Thyroid gland (tissue), 4 donors: ENCODE data around the gene C16orf82.

Experiments used
- POLR2A ChIP-seq, 2 donors: fragments of 450-650 bp; IDR thresholded peaks; one replicate each; pipeline ENCODE4 v1.6.1; 2017; ENCODE audit warnings: antibody characterized with exemption in 2 of 2, mild to moderate bottlenecking in 2 of 2, moderate library complexity in 1 of 2
- TF ChIP-seq, protein P1 (sequence below), 6 experiments: fragments of 200-600 bp in 3 of 6; fragments of 450-650 bp in 3 of 6; sonication (generic) in 3 of 6; IDR thresholded peaks; one replicate each; pipeline ENCODE4 v1.5.1; 2016 to 2019; ENCODE audit warnings: antibody characterized with exemption in 6 of 6, mild to moderate bottlenecking in 2 of 6, inconsistent platforms in 1 of 6, moderate library complexity in 1 of 6

DNA sequence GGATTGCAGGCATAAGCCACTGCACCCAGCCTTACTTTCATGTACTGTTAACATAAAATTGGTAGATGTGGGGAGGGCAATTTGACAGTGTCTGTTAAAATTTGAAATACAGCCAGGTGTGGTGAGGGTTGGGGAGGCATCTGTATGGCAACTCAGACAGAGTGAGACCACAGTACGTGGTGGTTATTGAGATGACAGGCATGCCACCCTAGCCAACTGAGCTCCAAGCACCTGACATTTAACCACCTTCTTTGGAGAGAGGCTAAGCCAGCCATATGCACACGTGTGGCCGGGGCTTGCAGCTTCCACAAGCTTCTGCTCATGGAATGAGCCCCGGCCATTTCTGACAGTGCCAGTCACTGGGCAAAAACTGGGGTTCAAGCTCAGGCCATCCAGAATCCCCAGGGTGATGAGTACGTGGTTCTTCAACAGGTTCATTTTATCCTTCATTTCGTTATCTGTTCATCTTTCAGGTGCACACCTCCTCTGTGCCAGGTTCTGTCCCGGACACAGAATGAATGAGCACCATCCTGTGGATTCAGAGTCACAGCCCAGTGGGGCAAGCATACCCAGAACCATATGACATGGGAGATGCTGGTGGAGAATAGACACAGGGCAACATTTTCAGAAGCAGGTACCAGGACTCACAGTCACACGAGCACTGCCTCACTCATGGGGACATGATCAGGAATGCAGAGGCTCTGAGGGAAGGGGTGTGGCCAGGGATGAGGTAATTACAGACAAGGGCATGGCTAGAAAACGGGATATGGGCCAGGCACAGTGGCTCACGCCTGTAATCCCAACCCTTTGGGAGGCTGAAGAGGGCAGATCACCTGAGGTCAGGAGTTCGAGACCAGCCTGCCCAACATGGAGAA is 36.2 kb downstream of the C16orf82 start:
- no peak for TF ChIP-seq POLR2A (IDR thresholded peaks at IDR 0.05)
- TF ChIP-seq, protein P1, sequence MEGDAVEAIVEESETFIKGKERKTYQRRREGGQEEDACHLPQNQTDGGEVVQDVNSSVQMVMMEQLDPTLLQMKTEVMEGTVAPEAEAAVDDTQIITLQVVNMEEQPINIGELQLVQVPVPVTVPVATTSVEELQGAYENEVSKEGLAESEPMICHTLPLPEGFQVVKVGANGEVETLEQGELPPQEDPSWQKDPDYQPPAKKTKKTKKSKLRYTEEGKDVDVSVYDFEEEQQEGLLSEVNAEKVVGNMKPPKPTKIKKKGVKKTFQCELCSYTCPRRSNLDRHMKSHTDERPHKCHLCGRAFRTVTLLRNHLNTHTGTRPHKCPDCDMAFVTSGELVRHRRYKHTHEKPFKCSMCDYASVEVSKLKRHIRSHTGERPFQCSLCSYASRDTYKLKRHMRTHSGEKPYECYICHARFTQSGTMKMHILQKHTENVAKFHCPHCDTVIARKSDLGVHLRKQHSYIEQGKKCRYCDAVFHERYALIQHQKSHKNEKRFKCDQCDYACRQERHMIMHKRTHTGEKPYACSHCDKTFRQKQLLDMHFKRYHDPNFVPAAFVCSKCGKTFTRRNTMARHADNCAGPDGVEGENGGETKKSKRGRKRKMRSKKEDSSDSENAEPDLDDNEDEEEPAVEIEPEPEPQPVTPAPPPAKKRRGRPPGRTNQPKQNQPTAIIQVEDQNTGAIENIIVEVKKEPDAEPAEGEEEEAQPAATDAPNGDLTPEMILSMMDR (IDR thresholded peaks at IDR 0.05): no peak
